Gastroesophageal sphincter (tissue), 3 donors: ENCODE measurements around the gene GRK5.

Experiments used
- EP300 ChIP-seq: sonication (generic); formaldehyde crosslinking; IDR thresholded peaks from one replicate; pipeline ENCODE4 v1.6.1; 2017; ENCODE audit warnings: antibody characterized with exemption, mild to moderate bottlenecking
- POLR2A ChIP-seq, 2 donors: fragments of 450-650 bp; IDR thresholded peaks; one replicate each; pipeline ENCODE4 v1.6.1; 2017; ENCODE audit warnings: antibody characterized with exemption in 2 of 2, mild to moderate bottlenecking in 2 of 2, moderate library complexity in 1 of 2
- POLR2AphosphoS5 ChIP-seq: sonication (generic); formaldehyde crosslinking; IDR thresholded peaks from one replicate; pipeline ENCODE4 v1.6.1; 2017; ENCODE audit warnings: antibody characterized with exemption
- TF ChIP-seq, protein P1 (sequence below), 4 experiments: fragments of 200-600 bp in 2 of 4; fragments of 450-650 bp in 2 of 4; sonication (generic) in 1 of 4; IDR thresholded peaks; one replicate each; pipeline ENCODE4 v1.5.1; 2017 to 2019; ENCODE audit warnings: antibody characterized with exemption in 4 of 4, mild to moderate bottlenecking in 2 of 4, moderate library complexity in 2 of 4

DNA sequence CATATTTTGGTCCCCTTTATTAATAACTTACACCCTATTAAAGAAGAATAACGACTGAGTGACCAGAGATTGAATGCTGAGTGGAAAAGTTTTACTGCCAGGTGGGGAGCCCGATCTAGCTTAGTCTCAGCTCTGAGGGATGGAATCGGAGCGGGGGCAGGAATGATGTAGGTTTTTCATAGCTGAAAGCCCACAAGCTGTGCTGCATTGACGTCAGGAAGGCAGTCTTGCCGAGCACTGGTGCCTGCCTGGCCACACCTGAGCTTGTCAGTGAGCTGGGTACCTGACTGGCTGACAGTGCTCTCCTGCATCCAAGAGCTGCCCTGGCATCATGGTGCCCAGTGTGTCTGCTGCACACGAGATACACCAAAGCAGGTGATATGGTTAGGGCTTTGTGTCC is 34.8 kb downstream of the GRK5 start:
- TF ChIP-seq, protein P1, sequence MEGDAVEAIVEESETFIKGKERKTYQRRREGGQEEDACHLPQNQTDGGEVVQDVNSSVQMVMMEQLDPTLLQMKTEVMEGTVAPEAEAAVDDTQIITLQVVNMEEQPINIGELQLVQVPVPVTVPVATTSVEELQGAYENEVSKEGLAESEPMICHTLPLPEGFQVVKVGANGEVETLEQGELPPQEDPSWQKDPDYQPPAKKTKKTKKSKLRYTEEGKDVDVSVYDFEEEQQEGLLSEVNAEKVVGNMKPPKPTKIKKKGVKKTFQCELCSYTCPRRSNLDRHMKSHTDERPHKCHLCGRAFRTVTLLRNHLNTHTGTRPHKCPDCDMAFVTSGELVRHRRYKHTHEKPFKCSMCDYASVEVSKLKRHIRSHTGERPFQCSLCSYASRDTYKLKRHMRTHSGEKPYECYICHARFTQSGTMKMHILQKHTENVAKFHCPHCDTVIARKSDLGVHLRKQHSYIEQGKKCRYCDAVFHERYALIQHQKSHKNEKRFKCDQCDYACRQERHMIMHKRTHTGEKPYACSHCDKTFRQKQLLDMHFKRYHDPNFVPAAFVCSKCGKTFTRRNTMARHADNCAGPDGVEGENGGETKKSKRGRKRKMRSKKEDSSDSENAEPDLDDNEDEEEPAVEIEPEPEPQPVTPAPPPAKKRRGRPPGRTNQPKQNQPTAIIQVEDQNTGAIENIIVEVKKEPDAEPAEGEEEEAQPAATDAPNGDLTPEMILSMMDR (IDR thresholded peaks at IDR 0.05), result no peak
- TF ChIP-seq POLR2A (IDR thresholded peaks at IDR 0.05) (no peak), EP300 (no peak), POLR2AphosphoS5 (no peak)
